Testis (tissue), 5 donors: ENCODE results near the gene JMJD6. TPM values are rescaled to one million over a fixed set of nuclear protein-coding genes. Genes with fewer than 3 reads are reported as not detected.
A peak's percentile ranks its signal among the peaks of the same experiment; 100 is the strongest.

ENCODE experiments used
- DNase-seq: peaks from one replicate; pipeline ENCODE4 v3.0.0-alpha.2; 2019
- H3K27ac ChIP-seq, 2 donors: fragments of 200-600 bp; sonication (generic); one replicate each; pipeline ENCODE4 v1.5.1; 2019
- H3K27me3 ChIP-seq: fragments of 200-600 bp; sonication (generic); one replicate; pipeline ENCODE4 v1.5.1; 2019
- H3K36me3 ChIP-seq: fragments of 200-600 bp; sonication (generic); one replicate; pipeline ENCODE4 v1.5.1; 2017; ENCODE audit warnings: low read depth; ENCODE audit errors: missing control alignments
- H3K4me1 ChIP-seq: fragments of 200-600 bp; sonication (generic); one replicate; pipeline ENCODE4 v1.5.1; 2019
- H3K4me3 ChIP-seq, 2 donors: fragments of 200-600 bp; sonication (generic); one replicate each; pipeline ENCODE4 v1.5.1; 2017 to 2019
- H3K9me3 ChIP-seq: fragments of 200-600 bp; sonication (generic); one replicate; pipeline ENCODE4 v1.5.1; 2017
- POLR2A ChIP-seq: fragments of 450-650 bp; IDR thresholded peaks from one replicate; pipeline ENCODE4 v1.6.1; 2017; ENCODE audit warnings: antibody characterized with exemption, mild to moderate bottlenecking, moderate library complexity
- WGBS, 2 donors: methylation state at CpG; one replicate each; pipeline ENCODE4 v1.1.5; 2018; 5-methylcytosine and 5-hydroxymethylcytosine counted together
- intact Hi-C: fragments of 100-400 bp; cut with DNase I; formaldehyde crosslinking; loops from one replicate; pipeline ENCODE4 v1.15.1; 2023; ENCODE audit warnings: low total_unique reads
- long read RNA-seq, 2 donors: transcript quantifications; one replicate each; lab custom pipeline, GENCODE V29; 2026
- polyA plus RNA-seq: library from polyadenylated mRNA; stranded (reverse); fragments of 350-450 nt; fragmentation: Illumina TruSeq; extraction: RNeasy Lipid Tissue Mini Kit (QIAGEN cat#74804); gene quantifications from one replicate; pipeline ENCODE4 v1.2.3, GENCODE V29; 2014; ENCODE audit warnings: low read depth, low replicate concordance; ENCODE audit not compliant: insufficient read depth
- total RNA-seq, 2 donors: library from RNA; depleted of rRNA; stranded (reverse); fragments of >200 nt; gene quantifications; one replicate each; pipeline ENCODE4 v1.2.3, GENCODE V29; 2016
- TF ChIP-seq, protein P1 (sequence below), 3 experiments: fragments of 450-650 bp in 2 of 3; fragments of 200-600 bp in 1 of 3; sonication (generic) in 1 of 3; IDR thresholded peaks; one replicate each; pipeline ENCODE4 v1.5.1; 2016 to 2019; ENCODE audit warnings: antibody characterized with exemption in 3 of 3, mild to moderate bottlenecking in 2 of 3, moderate library complexity in 1 of 3

Gene JMJD6
- 10 to 100 TPM; 31.7 to 40.5 TPM for total RNA-seq
- 44.6 TPM for polyA plus RNA-seq
- long read RNA-seq, donor 1, full-length matches to known transcripts: 17 of 66 reads
- long read RNA-seq, donor 1, partial matches to known transcripts: 23 of 66 reads
- long read RNA-seq, donor 1, other reads (novel, unspliced or antisense): 26 of 66 reads
- long read RNA-seq, donor 2, partial matches to known transcripts: 0 of 4 reads
- long read RNA-seq, donor 2, other reads (novel, unspliced or antisense): 0 of 4 reads

DNA sequence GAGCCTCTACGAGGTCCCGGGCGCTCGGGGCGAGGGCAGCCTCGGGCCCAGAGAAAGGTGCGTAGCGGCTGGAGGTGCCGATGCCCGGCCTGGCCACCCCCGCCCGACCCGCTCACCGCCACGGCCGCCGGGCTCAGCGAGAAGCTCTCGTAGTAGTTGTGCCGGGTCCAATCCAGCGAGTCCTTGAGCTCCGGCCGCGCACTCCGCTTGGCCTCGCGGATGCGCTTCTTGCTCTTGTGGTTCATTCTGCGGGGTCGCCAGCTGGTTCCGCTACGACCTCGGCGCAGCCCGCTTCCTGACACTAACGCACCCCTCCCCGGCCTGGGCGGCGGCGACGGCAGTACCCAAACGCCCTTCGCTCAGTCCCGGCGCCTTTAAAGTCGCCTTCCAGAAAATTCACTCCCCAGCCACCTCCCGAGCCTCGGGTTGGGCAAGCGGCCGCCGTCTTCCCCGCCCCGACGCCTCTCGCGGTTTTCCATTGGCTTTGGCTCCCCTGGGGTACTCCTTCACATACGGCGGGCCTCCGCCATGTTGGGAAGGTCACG, at the start of gene JMJD6:
JMJD6 (minus strand) TSS at position 376 of the 545 bp plus-strand sequence; CDS start at position 245, 131 bp downstream.
- no peaks in the 10 kb centered on the region for H3K36me3 ChIP-seq
- peak; percentile 97 for DNase-seq
- peak within 1 kb of the TSS; percentile 98 to 99 for H3K27ac ChIP-seq
- H3K9me3 ChIP-seq: no peaks in the 10 kb centered on the region
- peak within 1 kb of the TSS; percentile 87 to 99 for H3K4me3 ChIP-seq
- TF ChIP-seq, protein P1, sequence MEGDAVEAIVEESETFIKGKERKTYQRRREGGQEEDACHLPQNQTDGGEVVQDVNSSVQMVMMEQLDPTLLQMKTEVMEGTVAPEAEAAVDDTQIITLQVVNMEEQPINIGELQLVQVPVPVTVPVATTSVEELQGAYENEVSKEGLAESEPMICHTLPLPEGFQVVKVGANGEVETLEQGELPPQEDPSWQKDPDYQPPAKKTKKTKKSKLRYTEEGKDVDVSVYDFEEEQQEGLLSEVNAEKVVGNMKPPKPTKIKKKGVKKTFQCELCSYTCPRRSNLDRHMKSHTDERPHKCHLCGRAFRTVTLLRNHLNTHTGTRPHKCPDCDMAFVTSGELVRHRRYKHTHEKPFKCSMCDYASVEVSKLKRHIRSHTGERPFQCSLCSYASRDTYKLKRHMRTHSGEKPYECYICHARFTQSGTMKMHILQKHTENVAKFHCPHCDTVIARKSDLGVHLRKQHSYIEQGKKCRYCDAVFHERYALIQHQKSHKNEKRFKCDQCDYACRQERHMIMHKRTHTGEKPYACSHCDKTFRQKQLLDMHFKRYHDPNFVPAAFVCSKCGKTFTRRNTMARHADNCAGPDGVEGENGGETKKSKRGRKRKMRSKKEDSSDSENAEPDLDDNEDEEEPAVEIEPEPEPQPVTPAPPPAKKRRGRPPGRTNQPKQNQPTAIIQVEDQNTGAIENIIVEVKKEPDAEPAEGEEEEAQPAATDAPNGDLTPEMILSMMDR (IDR thresholded peaks at IDR 0.05): no peak
- TF ChIP-seq POLR2A: peak; percentile 75
- WGBS, 2 donors: 0% methylated on average over 1 to 60 of the region's 60 CpGs
- H3K4me1 ChIP-seq: peaks cover 13% of the 10 kb centered on the region
- intact Hi-C loops: no loop called here
- H3K27me3 ChIP-seq: no peaks in the 10 kb centered on the region

DNA sequence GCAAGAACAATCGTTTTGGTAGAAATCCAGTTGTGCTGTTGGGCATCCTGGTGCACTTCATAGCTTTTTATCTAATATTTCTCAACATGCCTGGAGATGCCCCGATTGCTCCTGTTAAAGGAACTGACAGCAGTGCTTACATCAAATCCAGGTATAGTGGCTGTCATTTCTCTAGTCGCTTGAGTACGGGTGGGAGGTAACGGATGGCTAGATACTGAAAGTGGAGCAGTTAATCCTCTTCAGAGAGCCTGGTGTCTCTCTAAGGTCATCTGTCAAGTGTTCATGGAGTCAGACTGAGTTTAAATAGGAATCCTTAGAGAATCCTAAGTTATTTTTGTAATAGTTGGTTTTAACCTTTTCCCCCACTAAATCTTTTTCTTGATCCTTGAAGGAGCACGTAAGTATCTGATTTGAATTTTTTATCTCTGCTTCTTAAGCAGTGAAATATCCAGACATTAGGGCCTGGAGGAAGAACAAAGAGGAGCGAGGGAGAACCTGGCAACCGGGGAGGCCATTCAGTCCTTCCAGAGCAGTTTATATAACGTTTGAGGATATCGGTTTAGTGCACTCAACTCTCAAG, 48.7 kb upstream of the JMJD6 start:
- DNase-seq: no peak
- Histone ChIP-seq H3K27ac (no peak overlapping the region), H3K27me3 (no peaks in the 10 kb centered on the region), H3K4me1 (no peaks in the 10 kb centered on the region), H3K36me3 (no peaks in the 10 kb centered on the region), H3K4me3 (no peak overlapping the region), H3K9me3 (no peaks in the 10 kb centered on the region)
- WGBS, 2 donors: 82 to 86% methylated on average over 10 of the region's 10 CpGs
- intact Hi-C loops: no loop called here
- TF ChIP-seq, protein P1 (IDR thresholded peaks at IDR 0.05): no peak
- no peak for TF ChIP-seq POLR2A

GRCh38 chr17:76772842-76773525, 46.6 kb upstream of the JMJD6 start:
- no peak overlapping the region for H3K27ac ChIP-seq

GRCh38 chr17:76758570-76758969, 32.2 kb upstream of the JMJD6 start:
- no peak for DNase-seq
- Histone ChIP-seq H3K27ac (no peak overlapping the region), H3K4me1 (no peaks in the 10 kb centered on the region), H3K4me3 (no peak overlapping the region), H3K36me3 (no peaks in the 10 kb centered on the region), H3K9me3 (no peaks in the 10 kb centered on the region), H3K27me3 (no peaks in the 10 kb centered on the region)
- TF ChIP-seq, protein P1 (IDR thresholded peaks at IDR 0.05): no peak
- TF ChIP-seq POLR2A: no peak
- intact Hi-C loops: no loop called here
- WGBS, 2 donors: 66 to 92% methylated on average over 3 of the region's 3 CpGs

More at GRCh38 chr17:76772842-76773525, 46.6 kb upstream of the JMJD6 start:
- TF ChIP-seq POLR2A: no peak
- TF ChIP-seq, protein P1 (IDR thresholded peaks at IDR 0.05): no peak
- Histone ChIP-seq H3K4me1 (no peaks in the 10 kb centered on the region), H3K4me3 (no peak overlapping the region), H3K27me3 (no peaks in the 10 kb centered on the region), H3K9me3 (no peaks in the 10 kb centered on the region), H3K36me3 (no peaks in the 10 kb centered on the region)
- DNase-seq: no peak
- 85 to 89% methylated on average over 6 of the region's 6 CpGs for WGBS, 2 donors
- intact Hi-C loops: no loop called here
